Measurements from ENCODE around the gene UBASH3B.

Gene UBASH3B

GRCh38 chr11:122707111-122707510 is 51.6 kb downstream of the UBASH3B start:
- DNase-seq (ENCODE audit: low read depth in 1 of 2, low spot score in 1 of 2): no peak
- no peak overlapping the region for H3K4me3 ChIP-seq (replicated peaks; ENCODE audit: insufficient read depth, low read length)
- no peaks in the 10 kb centered on the region for H3K27me3 ChIP-seq (ENCODE audit: insufficient read depth, poor library complexity, severe bottlenecking)
- no peak overlapping the region for H3K27ac ChIP-seq (replicated peaks)
- TF ChIP-seq REST (IDR thresholded peaks at IDR 0.05; ENCODE audit: insufficient replicate concordance, low read depth) (no peak), SPI1 (IDR thresholded peaks at IDR 0.05; ENCODE audit: borderline replicate concordance, low read depth) (no peak), GABPA (IDR thresholded peaks at IDR 0.05; ENCODE audit: low read depth) (no peak), CTCF (IDR thresholded peaks at IDR 0.05; ENCODE audit: insufficient read depth, low read length) (no peak), POLR2AphosphoS5 (IDR thresholded peaks at IDR 0.05; ENCODE audit: low read depth) (no peak)

GRCh38 chr11:122707901-122708300 is 52.4 kb downstream of the UBASH3B start:
- TF ChIP-seq SPI1 (IDR thresholded peaks at IDR 0.05; ENCODE audit: borderline replicate concordance, low read depth) (no peak), POLR2AphosphoS5 (IDR thresholded peaks at IDR 0.05; ENCODE audit: low read depth) (no peak), CTCF (IDR thresholded peaks at IDR 0.05; ENCODE audit: insufficient read depth, low read length) (no peak), REST (IDR thresholded peaks at IDR 0.05; ENCODE audit: insufficient replicate concordance, low read depth) (no peak), GABPA (IDR thresholded peaks at IDR 0.05; ENCODE audit: low read depth) (no peak)
- H3K27me3 ChIP-seq (ENCODE audit: insufficient read depth, poor library complexity, severe bottlenecking): no peaks in the 10 kb centered on the region
- DNase-seq (ENCODE audit: low read depth in 1 of 2, low spot score in 1 of 2): no peak
- H3K27ac ChIP-seq (replicated peaks): no peak overlapping the region
- no peak overlapping the region for H3K4me3 ChIP-seq (replicated peaks; ENCODE audit: insufficient read depth, low read length)

GRCh38 chr11:122709039-122709760 is 53.7 kb downstream of the UBASH3B start:
- no peak for DNase-seq (ENCODE audit: low read depth in 1 of 2, low spot score in 1 of 2)
- Histone ChIP-seq H3K27ac (replicated peaks) (no peak overlapping the region), H3K27me3 (ENCODE audit: insufficient read depth, poor library complexity, severe bottlenecking) (no peaks in the 10 kb centered on the region), H3K4me3 (replicated peaks; ENCODE audit: insufficient read depth, low read length) (no peak overlapping the region)
- no peak for TF ChIP-seq POLR2AphosphoS5 (IDR thresholded peaks at IDR 0.05; ENCODE audit: low read depth)
- no peak for TF ChIP-seq REST (IDR thresholded peaks at IDR 0.05; ENCODE audit: insufficient replicate concordance, low read depth)
- TF ChIP-seq SPI1 (IDR thresholded peaks at IDR 0.05; ENCODE audit: borderline replicate concordance, low read depth): no peak
- TF ChIP-seq GABPA (IDR thresholded peaks at IDR 0.05; ENCODE audit: low read depth): no peak
- TF ChIP-seq CTCF (IDR thresholded peaks at IDR 0.05; ENCODE audit: insufficient read depth, low read length): no peak

Measured in HL-60 (cell line).